Stomach (tissue), 4 donors: Measurements from ENCODE around the gene LIM2.

Experiments
- CTCF ChIP-seq, 7 experiments: fragments of 450-650 bp in 4 of 7; fragments of 200-600 bp in 3 of 7; sonication (generic) in 3 of 7; IDR thresholded peaks; one replicate each; pipeline ENCODE4 v1.5.1; 2016 to 2019; ENCODE audit warnings: antibody characterized with exemption in 7 of 7, control low read depth in 2 of 7, mild to moderate bottlenecking in 1 of 7
- EP300 ChIP-seq: sonication (generic); formaldehyde crosslinking; IDR thresholded peaks from one replicate; pipeline ENCODE4 v1.6.1; 2017; ENCODE audit warnings: antibody characterized with exemption
- POLR2A ChIP-seq, 4 donors: fragments of 450-650 bp; IDR thresholded peaks; one replicate each; pipeline ENCODE4 v1.6.1; 2016; ENCODE audit warnings: antibody characterized with exemption in 4 of 4, control low read depth in 2 of 4, mild to moderate bottlenecking in 1 of 4, moderate library complexity in 1 of 4
- POLR2AphosphoS5 ChIP-seq, 3 donors: sonication (generic); formaldehyde crosslinking; IDR thresholded peaks; one replicate each; pipeline ENCODE4 v1.6.1; 2016; ENCODE audit warnings: antibody characterized with exemption in 3 of 3

- TF ChIP-seq POLR2A (IDR thresholded peaks at IDR 0.05) (no peak), CTCF (IDR thresholded peaks at IDR 0.05) (no peak), EP300 (no peak), POLR2AphosphoS5 (IDR thresholded peaks at IDR 0.05) (no peak)
Measured at GRCh38 chr19:51331716-51332115, 56.1 kb downstream of the LIM2 start.
